H1 (cell line): ENCODE results near the gene COL5A1. TPM values are rescaled to one million over a fixed set of nuclear protein-coding genes. Genes with fewer than 3 reads are reported as not detected.

Experiments used
- ASH2L ChIP-seq: fragments of 200-600, 300-600 bp; sonication (generic); IDR thresholded peaks from one replicate; pipeline ENCODE4 v1.7.1; 2017; ENCODE audit warnings: low read length
- BCL11A ChIP-seq, 2 experiments: IDR thresholded peaks; one replicate each; pipeline ENCODE4 v1.6.1; 2011; ENCODE audit warnings: low read depth in 2 of 2, low read length in 2 of 2, mild to moderate bottlenecking in 2 of 2
- E2F6 ChIP-seq: IDR thresholded peaks from 2 replicates; pipeline ENCODE4 v1.6.1; 2012; ENCODE audit warnings: inconsistent platforms
- EZH2 ChIP-seq: fragments of 200-600 bp; sonication (generic); IDR thresholded peaks from 2 replicates; pipeline ENCODE4 v1.7.1; 2012; ENCODE audit warnings: low read depth, mild to moderate bottlenecking, moderate library complexity, low read length, inconsistent platforms; ENCODE audit not compliant: severe bottlenecking
- JUN ChIP-seq: IDR thresholded peaks from 2 replicates; pipeline ENCODE4 v1.6.1; 2011; ENCODE audit warnings: low read depth, mild to moderate bottlenecking, improper control_type of control experiment, low read length
- POU5F1 ChIP-seq: IDR thresholded peaks from 2 replicates; pipeline ENCODE4 v1.6.1; 2011; ENCODE audit warnings: low read depth, mild to moderate bottlenecking, low read length, moderate library complexity
- RBBP5 ChIP-seq: IDR thresholded peaks from 2 replicates; pipeline ENCODE4 v1.7.1; 2012; ENCODE audit warnings: low read depth, mild to moderate bottlenecking, inconsistent platforms, low read length, moderate library complexity, borderline replicate concordance
- RNF2 ChIP-seq: fragments of 200-900, 300-1000 bp; sonication (generic); IDR thresholded peaks from 2 replicates; pipeline ENCODE4 v1.7.1; 2016; ENCODE audit warnings: borderline replicate concordance, low read depth, mild to moderate bottlenecking, antibody characterized with exemption, low read length; ENCODE audit not compliant: poor library complexity, severe bottlenecking; ENCODE audit errors: missing control alignments
- TAF1 ChIP-seq: IDR thresholded peaks from 2 replicates; pipeline ENCODE4 v1.6.1; 2011; ENCODE audit warnings: mild to moderate bottlenecking, low read depth, low read length
- polyA plus RNA-seq, 7 experiments: library from polyadenylated mRNA; depleted of rRNA in 3 of 7; stranded (reverse) in 5 of 7; unstranded in 2 of 7; fragments of >200 nt in 5 of 7; fragments of 200-250 nt in 2 of 7; gene quantifications; 1 replicate in 5 of 7; 2 replicates in 1 of 7; 4 replicates in 1 of 7; pipeline versions ENCODE4 v1.2.1 to v1.2.3, GENCODE V29; 2011 to 2013; ENCODE audit warnings: missing spikeins in 2 of 7, mixed read lengths in 2 of 7
- total RNA-seq: library from RNA; stranded (reverse); fragmentation: NEBNext Ultra II Directional; extraction: Animal tissue kit (Norgen Biotek cat#: 25700); gene quantifications from 2 replicates; pipeline ENCODE4 v1.2.1, GENCODE V29; 2021

The COL5A1 gene
- total and polyA plus RNA-seq, 2 of the 8 experiments (the other 6 are each of a cell fraction or from before 2014, with no cell fraction given) = 3.8 to 12.0 TPM

GRCh38 chr9:134623258-134624066, 18.1 kb upstream of the COL5A1 start (continued):
- TF ChIP-seq JUN (no peak), TAF1 (no peak), E2F6 (no peak), ASH2L (no peak), RBBP5 (no peak), POU5F1 (no peak), EZH2 (no peak), BCL11A (IDR thresholded peaks at IDR 0.05; ENCODE audit: low read depth in 2 of 2, low read length in 2 of 2) (no peak), RNF2 (no peak)
